ENCODE data around the gene STK40. TPM values are rescaled to one million over a fixed set of nuclear protein-coding genes. Genes with fewer than 3 reads are reported as not detected.

Gene STK40
- total RNA-seq, 1 experiment from 2014 or later, result 26.2 TPM

DNA sequence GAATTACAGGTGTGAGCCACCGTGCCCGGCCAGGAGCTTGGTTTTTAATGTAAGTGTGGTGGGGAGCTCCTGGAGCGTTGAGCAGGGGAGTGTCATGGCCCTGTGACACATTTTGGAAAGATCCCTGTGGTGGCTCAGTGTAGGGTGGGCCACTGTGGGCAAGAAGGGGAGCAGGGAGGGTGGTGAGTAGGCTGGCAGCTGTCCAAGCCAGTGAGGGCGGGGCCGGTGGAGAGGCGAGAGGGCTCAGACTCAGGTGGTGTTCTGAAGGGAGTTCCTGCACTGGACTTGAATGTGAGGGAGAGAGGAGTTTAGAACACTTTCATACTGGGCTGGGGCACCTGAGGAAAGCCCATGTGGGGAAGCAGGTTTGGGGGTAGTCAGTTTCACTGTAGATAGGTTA, 59.2 kb downstream of the STK40 start:
- Histone ChIP-seq H2BK20ac (ENCODE audit: low read depth, low read length, poor library complexity, severe bottlenecking) (no peak overlapping the region), H3K4ac (ENCODE audit: low read depth, low read length) (no peak overlapping the region), H4K20me1 (ENCODE audit: control insufficient read depth, insufficient read depth, insufficient read length) (peaks cover 5% of the 10 kb centered on the region), H3K4me1 (ENCODE audit: insufficient read depth, low read length) (no peaks in the 10 kb centered on the region), H3K4me2 (ENCODE audit: insufficient read depth, insufficient read length, low read length) (no peak overlapping the region), H3T11ph (ENCODE audit: low read length) (no peak overlapping the region), H3K27me3 (ENCODE audit: insufficient read depth, low read length) (no peaks in the 10 kb centered on the region), H2BK15ac (ENCODE audit: low read depth, low read length) (no peak overlapping the region), H3K56ac (ENCODE audit: insufficient read length, low read depth, low read length) (no peak overlapping the region), H2AK5ac (ENCODE audit: insufficient read length, low read length) (no peak overlapping the region), H3K14ac (ENCODE audit: insufficient read depth, low read length) (no peak overlapping the region), H3K9me3 (ENCODE audit: control insufficient read depth, low read depth, low read length) (no peaks in the 10 kb centered on the region), H3K79me1 (ENCODE audit: insufficient read depth, low read depth, low read length, poor library complexity, severe bottlenecking) (no peaks in the 10 kb centered on the region), H4K91ac (ENCODE audit: insufficient read length, low read depth, low read length) (no peak overlapping the region), H2BK5ac (ENCODE audit: insufficient read length, low read length) (no peak overlapping the region), H3K79me2 (ENCODE audit: insufficient read depth, low read length) (no peaks in the 10 kb centered on the region), H4K8ac (replicated peaks; ENCODE audit: insufficient read length, low read depth, low read length) (no peak overlapping the region), H4K5ac (ENCODE audit: insufficient read length, low read depth, low read length) (no peak overlapping the region), H2AFZ (ENCODE audit: low read length) (no peak overlapping the region), H2BK120ac (ENCODE audit: low read depth, low read length, poor library complexity, severe bottlenecking) (no peak overlapping the region), H3K27ac (ENCODE audit: insufficient read length, low read depth, low read length) (no peak overlapping the region), H3K18ac (ENCODE audit: insufficient read length, low read depth, low read length) (no peak overlapping the region), H3K23ac (ENCODE audit: insufficient read length, low read depth, low read length) (no peak overlapping the region), H3K23me2 (ENCODE audit: insufficient read length, low read depth, low read length, poor library complexity, severe bottlenecking) (peaks cover 23% of the 10 kb centered on the region), H2BK12ac (ENCODE audit: insufficient read length, low read depth, low read length) (no peak overlapping the region), H3K9ac (ENCODE audit: extremely low read depth, insufficient read length, low read length) (no peak overlapping the region)
- Mint-ChIP-seq H3K4me3 (no peak overlapping the region), H3K4me1 (peaks cover 19 to 20% of the 10 kb centered on the region in 2 experiments), H3K27me3 (ENCODE audit: low read depth) (peaks cover 39% of the 10 kb centered on the region), H3K27ac (no peak overlapping the region), H3K36me3 (ENCODE audit: insufficient read depth in 1 of 3, low read depth in 3 of 3) (peaks cover 0 to 2% (median 0%) of the 10 kb centered on the region in 3 experiments; a peak in 2 of 7 replicates), H3K9me3 (no peaks in the 10 kb centered on the region; a peak in 1 of 5 replicates)
- DNase-seq, result no peak
- WGBS (ENCODE audit: extremely low coverage, insufficient read length, low lambda C conversion rate), result no CpG with 5 or more reads among the region's 6 CpGs
- TF ChIP-seq, protein P1, sequence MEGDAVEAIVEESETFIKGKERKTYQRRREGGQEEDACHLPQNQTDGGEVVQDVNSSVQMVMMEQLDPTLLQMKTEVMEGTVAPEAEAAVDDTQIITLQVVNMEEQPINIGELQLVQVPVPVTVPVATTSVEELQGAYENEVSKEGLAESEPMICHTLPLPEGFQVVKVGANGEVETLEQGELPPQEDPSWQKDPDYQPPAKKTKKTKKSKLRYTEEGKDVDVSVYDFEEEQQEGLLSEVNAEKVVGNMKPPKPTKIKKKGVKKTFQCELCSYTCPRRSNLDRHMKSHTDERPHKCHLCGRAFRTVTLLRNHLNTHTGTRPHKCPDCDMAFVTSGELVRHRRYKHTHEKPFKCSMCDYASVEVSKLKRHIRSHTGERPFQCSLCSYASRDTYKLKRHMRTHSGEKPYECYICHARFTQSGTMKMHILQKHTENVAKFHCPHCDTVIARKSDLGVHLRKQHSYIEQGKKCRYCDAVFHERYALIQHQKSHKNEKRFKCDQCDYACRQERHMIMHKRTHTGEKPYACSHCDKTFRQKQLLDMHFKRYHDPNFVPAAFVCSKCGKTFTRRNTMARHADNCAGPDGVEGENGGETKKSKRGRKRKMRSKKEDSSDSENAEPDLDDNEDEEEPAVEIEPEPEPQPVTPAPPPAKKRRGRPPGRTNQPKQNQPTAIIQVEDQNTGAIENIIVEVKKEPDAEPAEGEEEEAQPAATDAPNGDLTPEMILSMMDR (conservative IDR thresholded peaks at IDR 0.05), result no peak

Data from H9 (cell line).